ENCODE data around the gene MFNG.
A peak's percentile ranks its signal among the peaks of the same experiment; 100 is the strongest.

The MFNG gene

DNA sequence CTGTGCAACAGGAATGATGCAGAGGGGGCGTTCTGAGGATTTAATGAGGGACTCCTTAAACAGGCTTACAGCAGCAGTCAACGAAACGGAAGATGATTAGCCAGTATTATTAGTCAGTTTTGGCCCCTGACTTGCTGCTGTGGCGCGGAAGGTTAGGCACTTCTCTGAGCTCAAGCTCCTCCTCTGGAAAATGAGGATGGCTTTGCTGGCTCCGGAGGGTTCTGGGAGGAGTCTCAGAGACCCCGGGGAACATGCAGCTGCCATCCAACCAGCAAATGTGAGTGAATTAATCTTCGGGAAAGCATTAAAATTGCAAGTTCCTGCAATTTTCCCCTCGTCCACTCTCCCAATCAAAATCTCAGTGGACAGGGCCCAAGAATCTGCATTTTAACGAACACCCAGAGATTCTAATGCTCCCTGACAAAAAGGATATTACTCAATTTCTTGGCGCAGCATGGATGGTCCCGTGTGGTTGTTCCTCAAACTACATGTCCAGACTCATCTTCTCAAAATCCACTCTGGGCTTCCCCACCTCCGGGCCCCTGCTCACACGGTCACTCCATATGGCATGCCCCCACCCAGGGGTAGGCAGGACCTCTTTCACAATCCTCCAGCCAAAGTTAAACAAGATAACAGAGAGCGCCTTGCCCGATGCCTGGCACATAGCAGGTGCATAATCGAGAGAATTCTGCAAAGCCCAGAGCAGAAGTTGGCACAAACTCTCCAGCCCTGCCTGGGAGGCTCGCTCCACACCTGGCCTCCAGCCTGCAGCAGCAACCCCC is 65.3 kb downstream of the MFNG start:
- no peak for DNase-seq

DNA sequence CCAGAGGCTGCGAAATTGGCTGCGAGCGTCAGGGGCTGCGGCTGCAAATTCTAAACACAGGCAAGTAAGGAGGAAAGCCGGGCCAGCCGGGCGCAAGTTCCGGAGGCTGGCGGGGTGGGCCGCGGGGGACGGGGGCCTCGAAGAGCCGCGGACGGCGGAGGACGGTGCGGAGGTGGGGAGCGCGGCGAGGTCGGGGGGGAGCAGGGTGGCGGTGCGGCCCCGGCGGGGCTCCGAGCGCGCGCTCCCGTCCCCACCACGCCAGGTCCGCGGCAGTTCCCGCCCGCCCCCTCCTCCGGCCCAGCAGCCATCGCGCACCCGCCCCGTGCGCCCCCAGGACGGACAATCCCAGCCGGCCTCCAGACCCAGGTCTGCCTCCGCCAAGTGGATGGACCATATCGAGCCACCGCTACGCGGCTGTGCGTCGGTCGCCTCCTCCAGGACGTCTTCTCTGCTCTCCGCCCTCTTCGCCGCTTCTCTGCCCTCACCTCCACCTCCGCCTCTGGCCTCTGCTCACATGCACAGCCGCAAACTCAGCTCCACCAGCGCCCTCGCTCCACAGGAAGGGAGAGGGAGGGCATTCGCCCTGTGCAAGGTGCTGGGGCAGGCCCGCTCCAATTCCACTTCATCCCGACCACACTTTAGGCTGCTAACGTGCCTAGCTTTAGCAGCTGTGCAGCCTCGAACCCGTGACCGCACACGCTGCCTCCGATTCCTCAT is 66.1 kb downstream of the MFNG start:
- DNase-seq: peak; percentile 41

DNA sequence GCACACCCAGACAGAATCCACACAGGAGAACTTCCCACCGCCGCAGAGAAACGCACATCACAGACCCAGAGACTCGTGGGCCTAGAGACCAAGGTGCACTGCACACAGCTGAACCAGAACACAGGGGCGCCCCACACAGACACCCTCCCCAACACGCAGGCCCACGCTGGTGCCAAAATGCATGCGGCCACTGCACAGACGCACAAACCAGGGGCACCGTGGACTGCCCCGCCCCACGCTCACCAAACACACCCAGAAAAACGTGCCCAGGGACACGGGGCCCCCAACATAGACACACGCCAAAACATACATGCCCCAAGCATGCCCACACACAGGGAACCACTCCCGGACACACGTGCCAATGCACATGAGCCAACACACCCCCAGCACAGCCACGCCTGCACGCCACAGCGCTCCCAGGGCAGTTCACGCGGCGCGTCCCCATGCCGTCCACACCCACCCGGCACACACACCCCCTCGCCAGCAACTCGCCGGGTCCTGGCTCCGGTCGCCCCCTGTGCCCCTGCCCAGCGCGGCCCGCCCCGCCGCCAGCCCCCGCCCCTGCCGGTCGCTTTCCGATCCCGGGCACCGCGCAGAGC is 66.7 kb downstream of the MFNG start:
- DNase-seq: no peak
